Retinal pigment epithelial cell (primary cell): ENCODE data around the gene SIPA1L3.
"Not testable (repeated sequence)": the region's sequence is repeated elsewhere in the genome, so short reads cannot be mapped to it uniquely, and the experiment has no call there.

Source experiments
- DNase-seq: peaks from one replicate; pipeline ENCODE4 v3.0.0-alpha.2; 2010; ENCODE audit warnings: low read depth
- H3K4me3 ChIP-seq: 2 replicates; pipeline ENCODE4 v1.5.1; 2011; ENCODE audit warnings: mild to moderate bottlenecking, low read length, control low read depth, moderate library complexity
- CTCF ChIP-seq: conservative IDR thresholded peaks from 2 replicates; pipeline ENCODE4 v1.5.1; 2011; ENCODE audit warnings: low read depth, low read length, control low read depth, inconsistent platforms

Gene SIPA1L3

GRCh38 chr19:38228491-38229439 lies 321.8 kb downstream of the SIPA1L3 start:
- no peak for TF ChIP-seq CTCF
- peak overlapping the region; percentile 45 for H3K4me3 ChIP-seq
- DNase-seq: no peak

- DNase-seq: peak; percentile 63
- TF ChIP-seq CTCF: no peak
- H3K4me3 ChIP-seq: peak overlapping the region; percentile 45
Observed at GRCh38 chr19:38229585-38230073, 322.6 kb downstream of the SIPA1L3 start.

GRCh38 chr19:38230506-38231133 lies 323.6 kb downstream of the SIPA1L3 start:
- DNase-seq, H3K4me3 ChIP-seq: not testable (repeated sequence)

DNA sequence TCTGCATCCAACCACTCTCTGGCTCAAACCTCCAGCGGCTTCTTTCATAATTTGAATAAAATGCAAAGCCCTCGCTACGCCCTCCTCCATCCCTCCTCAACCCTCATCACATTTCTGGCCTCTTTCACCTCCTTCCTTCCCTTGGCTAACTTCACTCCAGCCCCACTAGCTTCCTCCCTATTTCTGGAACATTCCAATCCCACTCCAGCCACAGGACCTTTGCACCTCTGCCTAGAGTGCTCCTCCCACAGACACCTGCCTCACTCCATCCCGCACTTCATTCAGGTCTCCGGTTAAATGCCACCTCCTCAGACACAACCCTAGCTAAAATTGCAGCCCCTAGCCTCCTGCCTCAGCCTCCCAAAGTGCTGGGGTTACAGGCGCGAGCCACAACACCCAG lies 324.9 kb downstream of the SIPA1L3 start:
- no peak for DNase-seq
- no peak overlapping the region for H3K4me3 ChIP-seq
- no peak for TF ChIP-seq CTCF

DNA sequence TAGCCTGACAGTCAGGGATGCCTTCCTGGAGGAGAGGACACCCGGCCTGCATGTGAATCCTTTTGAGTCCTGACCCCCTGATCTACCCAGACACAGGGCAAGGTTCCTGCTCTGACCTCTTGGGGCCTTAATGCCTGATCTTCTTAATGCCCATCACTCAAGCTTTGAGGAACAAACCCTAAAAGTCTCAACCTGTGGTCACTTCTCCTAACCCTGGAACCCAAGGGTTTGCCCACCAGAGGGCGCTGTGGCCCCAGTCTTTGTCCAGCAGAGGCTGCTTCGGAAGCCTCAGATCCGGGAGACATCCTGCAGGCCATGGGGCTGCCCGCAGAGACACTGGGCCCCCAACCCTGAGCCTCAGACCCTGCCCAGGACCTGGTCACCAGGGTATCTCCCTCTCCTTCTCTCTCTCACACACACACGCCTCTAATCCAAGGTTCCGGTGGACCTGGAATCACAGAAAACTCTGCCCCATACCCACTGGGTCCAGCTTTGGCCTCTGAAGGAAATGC lies 326.8 kb downstream of the SIPA1L3 start:
- DNase-seq: no peak

DNA sequence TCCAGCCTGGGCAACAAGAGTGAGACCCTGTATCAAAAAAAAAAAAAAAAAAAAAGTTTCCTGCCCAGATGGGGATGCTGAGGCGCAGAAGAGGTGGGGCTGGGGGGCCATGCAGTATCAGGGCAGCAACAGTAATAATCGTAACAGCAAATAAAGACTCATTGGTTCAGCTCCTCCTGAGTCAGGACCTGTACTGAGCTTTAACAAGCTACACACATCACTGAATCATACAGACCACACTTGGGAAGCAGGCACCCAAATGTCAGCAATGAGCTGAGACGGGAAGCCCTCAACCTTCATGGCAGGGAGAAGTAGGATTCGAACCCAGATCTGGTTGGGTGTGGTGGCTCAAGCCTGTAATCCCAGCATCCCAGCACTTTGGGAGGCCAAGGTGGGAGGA lies 327.6 kb downstream of the SIPA1L3 start:
- DNase-seq: no peak
- TF ChIP-seq CTCF: no peak
- H3K4me3 ChIP-seq: no peak overlapping the region

More for the DNA sequence above, 326.8 kb downstream of the SIPA1L3 start:
- peak; percentile 87 for TF ChIP-seq CTCF
- H3K4me3 ChIP-seq: no peak overlapping the region

DNA sequence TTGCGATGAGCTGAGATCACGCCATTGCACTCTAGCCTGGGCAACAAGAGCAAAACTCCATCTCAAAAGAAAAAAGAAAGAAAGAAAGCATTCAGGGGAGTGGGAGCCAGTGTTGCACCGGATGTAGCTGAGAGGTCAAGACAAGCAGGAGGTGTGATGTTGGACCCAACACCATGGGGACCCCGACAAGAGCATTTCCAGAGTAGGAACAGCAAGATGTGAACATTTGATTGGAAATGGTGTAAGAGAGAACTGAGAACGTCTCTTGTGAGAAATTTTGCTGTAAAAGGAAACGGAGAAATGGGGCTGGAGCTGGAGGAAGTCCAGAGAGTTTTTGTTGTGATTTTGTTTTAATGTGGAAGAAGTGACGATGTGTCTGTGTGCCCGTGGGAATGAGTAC lies 332.8 kb downstream of the SIPA1L3 start:
- DNase-seq: no peak
- TF ChIP-seq CTCF: no peak
- no peak overlapping the region for H3K4me3 ChIP-seq
